ENCODE results near the gene CELF2.

The CELF2 gene

GRCh38 chr10:11274452-11274851 lies 256.8 kb downstream of the CELF2 start:
- Histone ChIP-seq H3K27ac (ENCODE audit: extremely low read depth, low read depth, low read length) (no peak overlapping the region), H3K9me3 (ENCODE audit: control insufficient read depth, insufficient read depth, low read depth, low read length) (no peaks in the 10 kb centered on the region), H3K36me3 (ENCODE audit: control insufficient read depth in 2 of 2, insufficient read depth in 1 of 2, low read length in 2 of 2) (peaks cover 0 to 29% of the 10 kb centered on the region in 2 experiments; a peak in 1 of 3 replicates), H3K4me1 (ENCODE audit: control insufficient read depth, insufficient read depth, low read length) (no peaks in the 10 kb centered on the region), H3K4me3 (ENCODE audit: low read depth, low read length) (no peak overlapping the region)
- CTCF ChIA-PET = interaction anchor here (0.8 kb wide), 1 partner anchor 12 kb away, joined by 3 read pairs; no protein-coding TSS in a partner anchor
- POLR2A ChIA-PET = no interaction called here
- no peak for TF ChIP-seq ZNF596 (tag by site-specific recombination; IDR thresholded peaks at IDR 0.05)
- no peak for TF ChIP-seq ZNF248 (tag by site-specific recombination; IDR thresholded peaks at IDR 0.05)
- TF ChIP-seq ZNF311 (tag by site-specific recombination; IDR thresholded peaks at IDR 0.05; ENCODE audit: borderline replicate concordance) = no peak
- no peak for TF ChIP-seq ZNF146 (tag by site-specific recombination; IDR thresholded peaks at IDR 0.05)
- TF ChIP-seq ZXDB (tag by site-specific recombination; IDR thresholded peaks at IDR 0.05) = no peak
- TF ChIP-seq ZNF792 (tag by site-specific recombination; IDR thresholded peaks at IDR 0.05) = no peak
- TF ChIP-seq ZNF776 (tag by site-specific recombination; IDR thresholded peaks at IDR 0.05; ENCODE audit: borderline replicate concordance) = no peak
- no peak for TF ChIP-seq ZSCAN18 (tag by site-specific recombination; IDR thresholded peaks at IDR 0.05)
- no peak for TF ChIP-seq GLIS1 (tag by site-specific recombination; IDR thresholded peaks at IDR 0.05)
- TF ChIP-seq MYNN (tag by site-specific recombination; IDR thresholded peaks at IDR 0.05; ENCODE audit: borderline replicate concordance) = no peak
- TF ChIP-seq CTCF (tag by site-specific recombination; IDR thresholded peaks at IDR 0.05) = no peak

- CTCF ChIA-PET = no interaction called here
- TF ChIP-seq PBX3 (CRISPR knock-in tag; IDR thresholded peaks at IDR 0.05) = no peak
- no peak for TF ChIP-seq ZNF416 (tag by site-specific recombination; IDR thresholded peaks at IDR 0.05)
- TF ChIP-seq ZNF169 (tag by site-specific recombination; IDR thresholded peaks at IDR 0.05) = no peak
- no peak for TF ChIP-seq YY1 (tag by site-specific recombination; IDR thresholded peaks at IDR 0.05)
- no peak for TF ChIP-seq ZNF132 (tag by site-specific recombination; IDR thresholded peaks at IDR 0.05; ENCODE audit: borderline replicate concordance)
- TF ChIP-seq ZBTB17 (tag by site-specific recombination; IDR thresholded peaks at IDR 0.05) = no peak
- no peak for TF ChIP-seq ZNF560 (tag by site-specific recombination; IDR thresholded peaks at IDR 0.05; ENCODE audit: borderline replicate concordance)
- no peak for TF ChIP-seq AEBP2 (tag by site-specific recombination; IDR thresholded peaks at IDR 0.05; ENCODE audit: borderline replicate concordance)
- no peak for TF ChIP-seq ZNF473 (tag by site-specific recombination; IDR thresholded peaks at IDR 0.05)
- no peak for TF ChIP-seq ZSCAN4 (tag by site-specific recombination; IDR thresholded peaks at IDR 0.05)
- no peak for TF ChIP-seq SP3 (tag by site-specific recombination; IDR thresholded peaks at IDR 0.05)
- no peak for TF ChIP-seq ZNF571 (tag by site-specific recombination; IDR thresholded peaks at IDR 0.05)
- no peak for TF ChIP-seq MZF1 (tag by site-specific recombination; IDR thresholded peaks at IDR 0.05; ENCODE audit: borderline replicate concordance)
- TF ChIP-seq YY2 (tag by site-specific recombination; IDR thresholded peaks at IDR 0.05) = no peak
- TF ChIP-seq ZNF239 (tag by site-specific recombination; IDR thresholded peaks at IDR 0.05) = no peak
- no peaks in the 10 kb centered on the region for H3K4me1 ChIP-seq (ENCODE audit: control insufficient read depth, insufficient read depth, low read length)
- peaks cover 0 to 39% of the 10 kb centered on the region in 2 experiments; a peak in 1 of 3 replicates for H3K36me3 ChIP-seq (ENCODE audit: control insufficient read depth in 2 of 2, insufficient read depth in 1 of 2, low read length in 2 of 2)
- no peak overlapping the region for H3K4me3 ChIP-seq (ENCODE audit: low read depth, low read length)
- POLR2A ChIA-PET = no interaction called here
- H3K27ac ChIP-seq (ENCODE audit: extremely low read depth, low read depth, low read length) = no peak overlapping the region
- no peaks in the 10 kb centered on the region for H3K9me3 ChIP-seq (ENCODE audit: control insufficient read depth, insufficient read depth, low read depth, low read length)
Observed at GRCh38 chr10:11275651-11276050, 258.0 kb downstream of the CELF2 start.
